ENCODE data around the gene ACTN3.
"Not testable (repeated sequence)": the region's sequence is repeated elsewhere in the genome, so short reads cannot be mapped to it uniquely, and the experiment has no call there.

ACTN3 gene

GRCh38 chr11:66539170-66539869 lies 7.4 kb upstream of the ACTN3 start:
- no peak for TF ChIP-seq CTCF (IDR thresholded peaks at IDR 0.05)
- Histone ChIP-seq H2AFZ (no peak overlapping the region), H3K9me3 (ENCODE audit: control insufficient read depth, low read length) (no peaks in the 10 kb centered on the region), H3K36me3 (ENCODE audit: control insufficient read depth, insufficient read depth, low read length) (no peaks in the 10 kb centered on the region), H3K27me3 (ENCODE audit: control insufficient read depth, insufficient read depth, low read length) (no peaks in the 10 kb centered on the region), H3K4me1 (no peaks in the 10 kb centered on the region), H3K27ac (no peak overlapping the region), H3K79me2 (no peaks in the 10 kb centered on the region), H3K4me3 (ENCODE audit: low read depth, low read length) (no peak overlapping the region), H3K4me2 (ENCODE audit: low read length) (no peak overlapping the region), H3K9ac (no peak overlapping the region)

- Histone ChIP-seq H3K36me3 (ENCODE audit: control insufficient read depth, insufficient read depth, low read length) (no peaks in the 10 kb centered on the region), H3K4me2 (ENCODE audit: low read length) (no peak overlapping the region)
Observed at GRCh38 chr11:66539870-66540213, 6.9 kb upstream of the ACTN3 start.

GRCh38 chr11:66540598-66540997 lies 6.1 kb upstream of the ACTN3 start:
- not testable (repeated sequence) for H3K9ac ChIP-seq; H3K36me3 ChIP-seq (ENCODE audit: control insufficient read depth, insufficient read depth, low read length); H3K27me3 ChIP-seq (ENCODE audit: control insufficient read depth, insufficient read depth, low read length); H3K9me3 ChIP-seq (ENCODE audit: control insufficient read depth, low read length); H2AFZ ChIP-seq; H3K4me1 ChIP-seq; H3K79me2 ChIP-seq; H3K4me3 ChIP-seq (ENCODE audit: low read depth, low read length); H3K27ac ChIP-seq; H3K4me2 ChIP-seq (ENCODE audit: low read length)

More at GRCh38 chr11:66539870-66540213, 6.9 kb upstream of the ACTN3 start:
- H3K4me3 ChIP-seq (ENCODE audit: low read depth, low read length): no peak overlapping the region
- no peak overlapping the region for H3K9ac ChIP-seq
- H3K27ac ChIP-seq: no peak overlapping the region
- no peaks in the 10 kb centered on the region for H3K9me3 ChIP-seq (ENCODE audit: control insufficient read depth, low read length)
- H2AFZ ChIP-seq: no peak overlapping the region
- no peak for TF ChIP-seq CTCF (IDR thresholded peaks at IDR 0.05)
- no peaks in the 10 kb centered on the region for H3K79me2 ChIP-seq
- no peaks in the 10 kb centered on the region for H3K27me3 ChIP-seq (ENCODE audit: control insufficient read depth, insufficient read depth, low read length)
- H3K4me1 ChIP-seq: no peaks in the 10 kb centered on the region

- H3K9me3 ChIP-seq (ENCODE audit: control insufficient read depth, low read length): no peaks in the 10 kb centered on the region
- no peak overlapping the region for H3K4me2 ChIP-seq (ENCODE audit: low read length)
- no peak overlapping the region for H2AFZ ChIP-seq
- H3K79me2 ChIP-seq: no peaks in the 10 kb centered on the region
- no peak overlapping the region for H3K27ac ChIP-seq
- peaks cover 3% of the 10 kb centered on the region for H3K4me1 ChIP-seq
- no peak overlapping the region for H3K9ac ChIP-seq
- H3K27me3 ChIP-seq (ENCODE audit: control insufficient read depth, insufficient read depth, low read length): no peaks in the 10 kb centered on the region
- no peaks in the 10 kb centered on the region for H3K36me3 ChIP-seq (ENCODE audit: control insufficient read depth, insufficient read depth, low read length)
- H3K4me3 ChIP-seq (ENCODE audit: low read depth, low read length): no peak overlapping the region
- TF ChIP-seq CTCF (IDR thresholded peaks at IDR 0.05): no peak
Observed at GRCh38 chr11:66541892-66542291, 4.8 kb upstream of the ACTN3 start.

GRCh38 chr11:66542362-66542761 lies 4.3 kb upstream of the ACTN3 start:
- Histone ChIP-seq H3K9me3 (ENCODE audit: control insufficient read depth, low read length) (no peaks in the 10 kb centered on the region), H3K27me3 (ENCODE audit: control insufficient read depth, insufficient read depth, low read length) (no peaks in the 10 kb centered on the region), H3K4me3 (ENCODE audit: low read depth, low read length) (no peak overlapping the region), H3K9ac (no peak overlapping the region), H3K4me2 (ENCODE audit: low read length) (no peak overlapping the region), H3K79me2 (no peaks in the 10 kb centered on the region), H2AFZ (no peak overlapping the region), H3K4me1 (peaks cover 3% of the 10 kb centered on the region), H3K36me3 (ENCODE audit: control insufficient read depth, insufficient read depth, low read length) (no peaks in the 10 kb centered on the region), H3K27ac (no peak overlapping the region)
- no peak for TF ChIP-seq CTCF (IDR thresholded peaks at IDR 0.05)

All from parathyroid adenoma (tissue), 2 donors.